ENCODE data around the gene GTF2H1. TPM values are rescaled to one million over a fixed set of nuclear protein-coding genes. Genes with fewer than 3 reads are reported as not detected.
"Not testable (repeated sequence)": the region's sequence is repeated elsewhere in the genome, so short reads cannot be mapped to it uniquely, and the experiment has no call there.

GTF2H1 gene
- total RNA-seq, 1 experiment from 2014 or later: 46.7 TPM

DNA sequence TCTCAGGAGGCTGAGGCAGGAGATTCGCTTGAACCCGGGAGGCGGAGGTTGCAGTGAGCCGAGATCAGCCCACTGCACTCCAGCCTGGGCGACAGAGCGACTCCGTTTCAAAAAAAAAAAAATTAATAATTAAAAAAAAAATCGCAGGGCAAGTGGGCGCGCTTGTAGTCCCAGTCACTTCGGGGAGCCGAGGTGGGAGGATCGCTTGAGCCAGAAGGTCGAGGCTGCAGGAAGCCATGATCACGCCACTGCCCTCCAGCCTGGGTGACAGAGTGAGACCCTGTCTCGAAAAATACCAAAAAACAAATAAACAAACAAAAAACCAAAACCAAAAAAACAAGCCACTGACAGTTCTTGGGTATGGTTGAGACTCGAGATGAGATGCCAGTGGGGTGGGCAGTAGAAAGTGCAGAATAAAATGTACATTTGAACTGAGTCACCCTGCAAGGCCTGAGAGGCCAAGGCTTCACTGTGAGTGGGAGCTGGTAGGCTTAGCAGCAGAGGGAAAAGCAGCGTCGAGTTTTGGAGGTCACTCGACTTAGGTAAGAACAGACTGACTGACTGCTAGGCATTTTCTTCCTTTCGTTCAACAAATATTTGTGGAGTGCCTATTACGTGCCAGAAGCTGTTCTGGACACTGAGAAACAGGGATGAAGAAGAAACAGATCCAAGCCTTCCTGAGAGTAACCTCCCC is 71.4 kb downstream of the GTF2H1 start:
- no peak for DNase-seq
- Histone ChIP-seq H3K4me3 (peak overlapping the region; percentile 94), H3K36me3 (peaks cover 35% of the 10 kb centered on the region), H3K27me3 (no peaks in the 10 kb centered on the region), H3K9me3 (no peaks in the 10 kb centered on the region)

DNA sequence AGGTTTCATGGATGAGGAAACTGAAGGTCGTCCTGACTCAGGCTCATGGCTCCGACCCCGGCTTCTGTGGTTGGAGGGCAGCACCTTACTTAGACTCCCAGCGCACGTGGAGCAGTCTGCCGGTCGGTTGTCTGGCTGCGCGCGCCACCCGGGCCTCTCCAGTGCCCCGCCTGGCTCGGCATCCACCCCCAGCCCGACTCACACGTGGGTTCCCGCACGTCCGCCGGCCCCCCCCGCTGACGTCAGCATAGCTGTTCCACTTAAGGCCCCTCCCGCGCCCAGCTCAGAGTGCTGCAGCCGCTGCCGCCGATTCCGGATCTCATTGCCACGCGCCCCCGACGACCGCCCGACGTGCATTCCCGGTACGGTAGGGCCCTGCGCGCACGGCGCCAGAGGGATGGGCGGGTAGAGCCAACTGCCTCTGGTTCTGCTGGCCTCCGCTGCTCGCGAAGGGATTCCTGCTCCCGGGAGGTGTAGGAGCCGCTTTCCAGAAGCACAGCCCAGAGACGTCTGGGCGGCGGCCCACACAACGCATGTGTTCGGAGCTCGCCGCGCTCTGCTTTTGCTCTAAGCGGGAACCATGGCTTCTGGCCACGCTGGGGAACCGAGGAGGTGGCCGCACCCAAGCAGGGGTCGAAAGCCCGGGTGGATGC is 72.0 kb downstream of the GTF2H1 start, which contains the start of gene LDHA:
LDHA (plus strand) TSS at position 289 of the 653 bp plus-strand sequence. CDS start 2,280 bp downstream, outside the sequence.
- Histone ChIP-seq H3K9me3 (no peaks in the 10 kb centered on the region), H3K27me3 (no peaks in the 10 kb centered on the region), H3K4me3 (peak within 1 kb of the TSS; percentile 94), H3K36me3 (peaks cover 42% of the 10 kb centered on the region)
- peak; percentile 96 for DNase-seq

DNA sequence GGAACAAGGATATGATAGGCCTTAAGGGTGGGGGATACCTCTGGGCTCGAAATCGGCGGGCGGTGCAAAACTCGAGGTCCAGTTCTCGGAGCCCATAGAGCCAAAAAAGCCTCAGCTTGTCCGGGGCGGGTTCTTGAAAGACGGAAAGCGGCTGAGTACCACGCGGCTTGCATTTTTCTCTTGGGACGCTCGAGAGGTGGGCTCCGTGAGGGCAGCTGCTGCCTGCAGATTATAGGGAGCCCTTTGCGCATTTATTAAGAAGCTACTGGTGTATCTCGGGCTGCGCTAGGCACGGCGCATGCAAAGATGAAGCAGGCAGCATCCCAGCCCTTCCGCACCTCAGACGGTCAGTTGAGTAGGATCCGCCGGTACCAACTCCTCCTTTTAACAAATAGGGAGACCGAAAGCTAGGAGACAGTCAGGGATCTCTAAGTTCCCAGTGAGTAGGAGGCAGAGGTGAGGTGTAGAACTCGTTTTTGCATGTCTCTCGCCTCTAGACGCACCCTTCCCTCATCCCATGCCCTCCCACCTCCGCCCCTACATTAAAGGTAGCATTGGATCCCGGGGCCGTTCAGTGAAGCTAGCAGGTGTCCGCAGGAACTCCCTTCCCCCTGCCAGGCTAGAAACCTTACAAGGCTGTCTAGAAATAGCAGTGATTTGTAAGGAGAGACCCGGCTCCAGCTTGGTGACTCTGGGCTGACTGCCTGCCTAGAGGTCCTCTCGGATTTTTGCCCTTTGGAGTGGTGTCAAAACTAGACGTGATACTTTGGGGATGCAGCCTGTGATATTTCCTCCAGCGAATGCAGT is 72.8 kb downstream of the GTF2H1 start:
- Histone ChIP-seq H3K4me3 (peak overlapping the region; percentile 94), H3K9me3 (no peaks in the 10 kb centered on the region), H3K27me3 (no peaks in the 10 kb centered on the region), H3K36me3 (peaks cover 49% of the 10 kb centered on the region)
- DNase-seq: no peak

DNA sequence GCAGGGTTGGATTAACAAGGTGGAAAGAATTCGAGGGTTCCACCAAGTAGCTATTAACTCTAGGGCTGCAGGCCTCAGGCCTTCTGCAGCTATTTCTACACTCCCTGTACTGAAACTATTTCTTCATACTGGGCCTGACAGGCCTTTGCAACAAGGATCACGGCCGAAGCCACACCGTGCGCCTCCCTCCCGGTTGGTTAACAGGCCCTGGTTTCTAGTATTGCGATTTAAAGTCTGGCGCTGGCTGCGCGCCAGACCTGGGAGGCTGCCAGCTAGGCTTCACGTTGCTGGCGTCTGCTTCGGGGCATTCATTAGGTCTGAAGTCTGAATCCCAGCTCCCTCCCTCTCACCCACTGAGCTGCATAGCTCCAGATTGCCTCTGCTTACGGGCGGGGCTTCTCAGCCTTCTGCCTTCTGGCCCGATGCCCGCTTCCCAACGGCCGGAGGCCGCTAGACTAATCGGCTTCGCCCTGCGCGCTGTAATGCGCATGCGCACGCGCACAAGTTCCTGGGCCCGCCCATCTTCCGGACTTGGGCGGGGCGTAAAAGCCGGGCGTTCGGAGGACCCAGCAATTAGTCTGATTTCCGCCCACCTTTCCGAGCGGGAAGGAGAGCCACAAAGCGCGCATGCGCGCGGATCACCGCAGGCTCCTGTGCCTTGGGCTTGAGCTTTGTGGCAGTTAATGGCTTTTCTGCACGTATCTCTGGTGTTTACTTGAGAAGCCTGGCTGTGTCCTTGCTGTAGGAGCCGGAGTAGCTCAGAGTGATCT is 73.6 kb downstream of the GTF2H1 start:
- Histone ChIP-seq H3K36me3 (peaks cover 53% of the 10 kb centered on the region), H3K27me3 (no peaks in the 10 kb centered on the region), H3K9me3 (no peaks in the 10 kb centered on the region), H3K4me3 (peak overlapping the region; percentile 94)
- DNase-seq: peak; percentile 96

DNA sequence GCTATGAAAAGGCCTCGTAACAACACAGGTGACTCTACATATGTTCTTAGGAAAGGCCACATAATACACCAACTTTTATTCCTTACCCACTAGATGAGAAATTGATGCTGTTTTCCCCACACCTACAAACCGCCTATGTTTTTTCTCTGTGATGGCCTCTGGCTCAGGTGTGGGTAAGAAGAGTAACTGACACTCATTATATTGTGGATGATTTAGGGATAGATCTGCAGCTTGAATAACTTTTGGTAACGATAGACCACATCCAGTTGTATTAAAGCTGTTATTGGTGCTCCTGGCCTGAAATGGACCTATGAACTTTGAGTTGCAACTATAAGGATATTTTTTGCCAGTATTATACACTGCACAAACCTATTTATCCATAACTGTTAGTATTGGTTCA is 75.6 kb downstream of the GTF2H1 start:
- no peaks in the 10 kb centered on the region for H3K9me3 ChIP-seq
- peaks cover 64% of the 10 kb centered on the region for H3K36me3 ChIP-seq
- H3K27me3 ChIP-seq: no peaks in the 10 kb centered on the region
- H3K4me3 ChIP-seq: no peak overlapping the region
- DNase-seq: no peak

DNA sequence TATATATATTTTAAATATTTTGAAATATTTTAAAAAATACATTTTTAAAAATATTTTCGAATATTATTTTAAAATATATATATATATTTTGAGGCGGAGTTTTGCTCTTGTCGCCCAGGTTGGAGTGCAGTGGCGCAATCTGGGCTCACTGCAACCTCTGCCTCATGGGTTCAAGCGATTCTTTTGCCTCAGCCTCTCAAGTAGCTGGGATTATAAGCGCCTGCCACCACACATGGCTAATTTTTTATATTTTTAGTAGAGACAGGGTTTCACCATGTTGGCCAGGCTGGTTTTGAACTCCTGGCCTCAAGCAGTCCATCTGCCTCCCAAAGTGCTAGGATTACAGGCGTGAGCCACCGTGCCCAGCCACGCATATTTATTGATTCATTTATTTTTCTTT is 78.7 kb downstream of the GTF2H1 start:
- H3K9me3 ChIP-seq, H3K4me3 ChIP-seq, DNase-seq, H3K27me3 ChIP-seq: not testable (repeated sequence)
- peaks cover 80% of the 10 kb centered on the region for H3K36me3 ChIP-seq

DNA sequence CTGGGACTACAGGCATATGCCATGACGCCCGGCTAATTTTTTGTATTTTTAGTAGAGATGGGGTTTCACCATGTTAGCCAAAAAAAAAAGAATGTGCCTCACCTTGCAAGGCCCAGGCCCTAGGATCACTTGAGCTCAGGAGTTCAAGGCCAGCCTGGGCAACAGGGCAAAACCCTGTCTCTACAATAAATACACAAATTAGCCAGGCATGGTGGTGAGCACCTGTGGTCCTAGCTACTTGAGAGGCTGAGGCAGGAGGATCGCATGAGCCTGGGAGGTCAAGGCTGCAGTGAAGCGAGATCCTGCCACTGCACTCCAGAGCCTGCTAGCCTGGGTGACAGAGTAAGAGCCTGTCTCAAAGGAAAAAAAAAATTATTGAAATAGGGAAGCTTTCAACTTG is 81.7 kb downstream of the GTF2H1 start:
- DNase-seq: no peak
- no peak overlapping the region for H3K4me3 ChIP-seq
- no peaks in the 10 kb centered on the region for H3K27me3 ChIP-seq
- H3K9me3 ChIP-seq: no peaks in the 10 kb centered on the region
- peaks cover 71% of the 10 kb centered on the region for H3K36me3 ChIP-seq

DNA sequence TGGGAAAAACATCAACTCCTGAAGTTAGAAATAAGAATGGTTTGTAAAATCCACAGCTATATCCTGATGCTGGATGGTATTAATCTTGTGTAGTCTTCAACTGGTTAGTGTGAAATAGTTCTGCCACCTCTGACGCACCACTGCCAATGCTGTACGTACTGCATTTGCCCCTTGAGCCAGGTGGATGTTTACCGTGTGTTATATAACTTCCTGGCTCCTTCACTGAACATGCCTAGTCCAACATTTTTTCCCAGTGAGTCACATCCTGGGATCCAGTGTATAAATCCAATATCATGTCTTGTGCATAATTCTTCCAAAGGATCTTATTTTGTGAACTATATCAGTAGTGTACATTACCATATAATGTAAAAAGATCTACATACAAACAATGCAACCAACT is 85.0 kb downstream of the GTF2H1 start:
- H3K27me3 ChIP-seq, H3K9me3 ChIP-seq, DNase-seq, H3K4me3 ChIP-seq: not testable (repeated sequence)
- H3K36me3 ChIP-seq: peaks cover 50% of the 10 kb centered on the region

DNA sequence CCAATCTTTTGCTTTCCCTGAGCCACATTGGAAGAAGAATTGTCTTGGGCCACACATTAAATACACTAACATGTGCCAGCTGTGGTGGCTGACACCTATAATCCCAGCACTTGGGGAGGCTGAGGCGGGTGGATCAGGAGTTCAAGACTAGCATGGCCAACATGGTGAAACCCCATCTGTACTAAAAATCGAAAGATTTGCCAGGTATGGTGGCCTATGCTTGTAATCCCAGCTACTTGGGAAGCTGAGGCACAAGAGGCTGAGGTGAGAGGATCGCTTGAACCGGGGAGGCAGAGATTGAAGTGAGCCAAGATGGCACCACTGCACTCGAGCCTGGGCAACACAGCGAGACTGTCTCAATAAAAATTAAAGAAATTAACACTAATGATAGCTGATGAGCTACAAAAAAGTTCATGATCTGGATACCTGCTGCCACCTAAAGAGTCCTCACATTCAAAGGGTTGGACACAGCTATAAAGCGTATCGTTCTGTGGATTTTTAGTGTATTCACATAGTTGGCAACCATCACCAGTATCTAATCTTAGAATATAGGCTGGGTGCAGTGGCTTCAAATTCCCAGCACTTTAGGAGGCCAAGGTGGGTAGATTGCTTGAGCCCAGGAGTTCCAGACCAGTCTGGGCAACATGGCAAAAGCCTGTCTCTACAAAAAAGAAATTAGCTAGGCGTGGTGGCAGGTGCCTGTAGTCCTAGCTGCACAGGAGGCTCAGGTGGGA is 86.4 kb downstream of the GTF2H1 start:
- peaks cover 37% of the 10 kb centered on the region for H3K36me3 ChIP-seq
- no peaks in the 10 kb centered on the region for H3K9me3 ChIP-seq
- DNase-seq: no peak
- H3K4me3 ChIP-seq: no peak overlapping the region
- H3K27me3 ChIP-seq: no peaks in the 10 kb centered on the region

DNA sequence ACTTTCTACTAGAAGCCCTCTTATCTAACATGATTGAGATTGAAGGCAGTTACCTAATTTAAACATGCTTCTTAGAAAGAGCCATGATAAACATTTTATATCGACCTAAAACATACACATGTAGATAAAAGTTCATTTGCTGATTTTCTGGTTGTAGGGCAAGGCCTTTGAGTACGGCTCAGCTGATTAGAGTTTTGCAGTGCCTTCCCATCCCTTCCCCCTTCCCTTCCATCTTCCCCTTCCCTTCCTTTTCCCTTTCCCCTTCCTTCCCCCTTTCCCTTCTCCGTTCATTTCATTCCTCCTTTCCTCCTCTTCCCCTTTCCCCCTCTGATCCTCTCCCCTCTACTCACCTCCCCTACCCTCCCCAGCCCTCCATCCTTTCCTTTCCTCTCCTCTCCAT is 94.1 kb downstream of the GTF2H1 start:
- H3K4me3 ChIP-seq: no peak overlapping the region
- H3K27me3 ChIP-seq: no peaks in the 10 kb centered on the region
- H3K9me3 ChIP-seq: no peaks in the 10 kb centered on the region
- DNase-seq: no peak
- H3K36me3 ChIP-seq: no peaks in the 10 kb centered on the region

Other genes with a start within 250 kb of the GTF2H1 start
- 24.8 and 26.6 TPM in 2 replicates for gene SAAL1, start 216.5 kb upstream of the GTF2H1 start, total RNA-seq (2014; rRNA removed; shearing (Covaris generic); ENCODE audit: low replicate concordance)
- not detected in 2 replicates for gene MRGPRX3, start 190.0 kb upstream of the GTF2H1 start, total RNA-seq (2014; rRNA removed; shearing (Covaris generic); ENCODE audit: low replicate concordance)
- gene MRGPRX4, start 149.7 kb upstream of the GTF2H1 start, total RNA-seq (2014; rRNA removed; shearing (Covaris generic); ENCODE audit: low replicate concordance): not detected in 2 replicates
- gene SAA4, start 85.8 kb upstream of the GTF2H1 start, total RNA-seq (2014; rRNA removed; shearing (Covaris generic); ENCODE audit: low replicate concordance): not detected in 2 replicates
- gene SAA2, start 73.9 kb upstream of the GTF2H1 start, total RNA-seq (2014; rRNA removed; shearing (Covaris generic); ENCODE audit: low replicate concordance): 0.43 and 0.84 TPM in 2 replicates
- gene SAA1, start 56.3 kb upstream of the GTF2H1 start, total RNA-seq (2014; rRNA removed; shearing (Covaris generic); ENCODE audit: low replicate concordance): not detected in 2 replicates
- gene HPS5, start 427 bp upstream of the GTF2H1 start, total RNA-seq (2014; rRNA removed; shearing (Covaris generic); ENCODE audit: low replicate concordance): 13.2 and 41.2 TPM in 2 replicates
- 319 TPM in 2 replicates for gene LDHA, start 72.0 kb downstream of the GTF2H1 start, total RNA-seq (2014; rRNA removed; shearing (Covaris generic); ENCODE audit: low replicate concordance)
- gene LDHC, start 89.8 kb downstream of the GTF2H1 start, total RNA-seq (2014; rRNA removed; shearing (Covaris generic); ENCODE audit: low replicate concordance): 1.2 TPM in 1 of 2 replicates, not detected in the other
- gene LDHAL6A, start 133.3 kb downstream of the GTF2H1 start, total RNA-seq (2014; rRNA removed; shearing (Covaris generic); ENCODE audit: low replicate concordance): not detected in 2 replicates
- 64.0 and 198 TPM in 2 replicates for gene TSG101, start 204.4 kb downstream of the GTF2H1 start, total RNA-seq (2014; rRNA removed; shearing (Covaris generic); ENCODE audit: low replicate concordance)

All from MG63 (cell line).